Suprapubic skin (tissue), 4 donors: ENCODE data around the gene MEMO1. TPM values are rescaled to one million over a fixed set of nuclear protein-coding genes. Genes with fewer than 3 reads are reported as not detected.

Experiments used
- total RNA-seq, 4 donors: library from RNA; depleted of rRNA; stranded (reverse); fragments of >200 nt; gene quantifications; one replicate each; pipeline ENCODE4 v1.1.0, GENCODE V29; 2016

Gene MEMO1
- total RNA-seq, 4 donors from 2014 or later: 31.3 to 36.1 (median 33.2) TPM

Other genes starting within 250 kb of the MEMO1 start
- 10 to 100 TPM; 44.1 to 59.2 (median 48.8) TPM for gene DPY30, start 28.8 kb upstream of the MEMO1 start, total RNA-seq
- 10 to 100 TPM; 17.5 to 24.2 (median 20.1) TPM for gene SPAST, start 52.5 kb upstream of the MEMO1 start, total RNA-seq
- gene SLC30A6, start 154.9 kb upstream of the MEMO1 start, total RNA-seq: 10 to 100 TPM; 16.0 to 22.2 (median 18.1) TPM